Measurements from ENCODE around the gene C11orf16.

- TF ChIP-seq, protein P1, sequence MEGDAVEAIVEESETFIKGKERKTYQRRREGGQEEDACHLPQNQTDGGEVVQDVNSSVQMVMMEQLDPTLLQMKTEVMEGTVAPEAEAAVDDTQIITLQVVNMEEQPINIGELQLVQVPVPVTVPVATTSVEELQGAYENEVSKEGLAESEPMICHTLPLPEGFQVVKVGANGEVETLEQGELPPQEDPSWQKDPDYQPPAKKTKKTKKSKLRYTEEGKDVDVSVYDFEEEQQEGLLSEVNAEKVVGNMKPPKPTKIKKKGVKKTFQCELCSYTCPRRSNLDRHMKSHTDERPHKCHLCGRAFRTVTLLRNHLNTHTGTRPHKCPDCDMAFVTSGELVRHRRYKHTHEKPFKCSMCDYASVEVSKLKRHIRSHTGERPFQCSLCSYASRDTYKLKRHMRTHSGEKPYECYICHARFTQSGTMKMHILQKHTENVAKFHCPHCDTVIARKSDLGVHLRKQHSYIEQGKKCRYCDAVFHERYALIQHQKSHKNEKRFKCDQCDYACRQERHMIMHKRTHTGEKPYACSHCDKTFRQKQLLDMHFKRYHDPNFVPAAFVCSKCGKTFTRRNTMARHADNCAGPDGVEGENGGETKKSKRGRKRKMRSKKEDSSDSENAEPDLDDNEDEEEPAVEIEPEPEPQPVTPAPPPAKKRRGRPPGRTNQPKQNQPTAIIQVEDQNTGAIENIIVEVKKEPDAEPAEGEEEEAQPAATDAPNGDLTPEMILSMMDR (IDR thresholded peaks at IDR 0.05) = no peak
- no peak for TF ChIP-seq ZFX (IDR thresholded peaks at IDR 0.05; ENCODE audit: borderline replicate concordance)
These were observed 3.6 kb downstream of the C11orf16 start for GRCh38 chr11:8928981-8929615.

Measured in 22Rv1 (cell line).